Measurements from ENCODE around the gene TMC1.
A peak's percentile ranks its signal among the peaks of the same experiment; 100 is the strongest.
"Not testable (repeated sequence)": the region's sequence is repeated elsewhere in the genome, so short reads cannot be mapped to it uniquely, and the experiment has no call there.

TMC1 gene

DNA sequence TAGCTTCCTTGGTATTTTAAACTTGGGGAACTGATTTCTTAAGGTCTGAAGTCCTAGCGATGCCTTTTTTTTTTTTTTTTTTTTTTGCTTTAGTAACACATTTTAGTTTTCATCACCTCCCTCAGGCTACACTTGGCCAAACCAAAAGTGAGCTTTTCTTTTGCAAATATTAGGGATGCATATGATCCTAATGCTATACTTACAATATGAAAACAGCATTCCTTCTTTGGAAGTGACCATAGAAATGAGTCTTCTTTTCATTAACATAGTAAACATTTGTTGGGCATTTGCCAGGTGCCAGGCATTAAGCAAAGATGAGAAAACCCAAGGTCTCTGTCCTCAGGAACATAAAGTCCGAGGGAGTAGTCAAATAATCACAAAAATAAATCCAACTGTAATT lies 241.6 kb downstream of the TMC1 start:
- DNase-seq (ENCODE audit: low spot score) = no peak

DNA sequence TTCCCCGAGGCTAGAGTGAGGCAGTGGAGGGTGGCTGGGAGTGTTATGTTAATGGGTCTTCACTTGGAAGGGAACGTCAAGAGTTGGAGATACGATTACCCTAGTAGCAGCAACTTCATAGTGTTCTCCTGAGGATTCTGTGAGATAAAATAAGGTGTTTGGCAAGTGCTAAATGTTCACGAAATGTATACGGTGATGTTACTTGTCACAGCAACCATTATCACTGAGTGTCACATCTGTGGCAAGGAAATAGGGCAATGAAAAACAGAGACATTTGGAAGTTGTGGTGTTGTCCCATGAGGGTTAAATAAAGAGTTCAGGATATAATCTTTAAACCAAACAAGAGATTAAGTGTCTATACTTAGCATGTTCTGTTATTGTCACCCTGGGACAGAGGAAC lies 248.1 kb downstream of the TMC1 start:
- DNase-seq (ENCODE audit: low spot score) = no peak

GRCh38 chr9:72772661-72773060 lies 251.3 kb downstream of the TMC1 start:
- no peak for DNase-seq (ENCODE audit: low spot score)

DNA sequence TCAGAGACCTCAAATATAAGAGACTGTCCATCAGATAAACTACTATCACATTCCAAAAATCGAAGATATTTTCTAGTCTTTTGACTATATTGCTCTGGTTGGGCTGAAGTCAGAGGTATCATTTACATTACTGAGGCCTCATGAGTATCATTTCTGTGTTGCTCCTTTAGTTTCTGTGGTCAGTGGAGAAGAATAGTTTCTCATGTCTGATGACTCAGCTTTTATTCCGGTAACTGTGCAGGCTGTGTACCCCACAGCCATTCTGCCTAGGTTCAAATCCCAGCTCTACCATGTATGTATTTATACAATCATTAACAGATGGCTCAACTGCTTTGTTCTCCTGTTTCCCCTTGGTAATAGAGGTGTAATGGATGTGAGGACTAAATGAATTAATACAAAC lies 252.2 kb downstream of the TMC1 start:
- no peak for DNase-seq (ENCODE audit: low spot score)

- no peak for DNase-seq (ENCODE audit: low spot score)
Measured at GRCh38 chr9:72775570-72775969, 254.2 kb downstream of the TMC1 start.

DNA sequence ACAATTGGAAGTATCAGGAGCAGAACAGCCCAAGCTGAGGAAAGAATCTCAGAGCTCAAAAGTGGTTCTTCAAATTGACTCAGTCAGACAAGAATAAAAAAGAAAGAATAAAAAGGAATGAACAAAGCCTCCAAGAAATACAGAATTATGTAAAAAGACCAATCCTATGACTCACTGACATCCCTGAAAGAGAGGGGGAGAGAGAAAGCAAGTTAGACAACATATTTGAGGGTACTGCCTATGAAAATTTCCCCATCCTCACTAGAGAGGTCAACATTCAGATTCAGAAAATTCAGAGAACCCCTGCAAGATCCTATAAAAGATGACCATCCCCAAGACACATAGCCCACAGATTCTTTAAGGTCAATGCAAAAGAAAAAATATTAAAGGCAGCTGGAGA lies 258.2 kb downstream of the TMC1 start:
- DNase-seq (ENCODE audit: low spot score) = no peak

DNA sequence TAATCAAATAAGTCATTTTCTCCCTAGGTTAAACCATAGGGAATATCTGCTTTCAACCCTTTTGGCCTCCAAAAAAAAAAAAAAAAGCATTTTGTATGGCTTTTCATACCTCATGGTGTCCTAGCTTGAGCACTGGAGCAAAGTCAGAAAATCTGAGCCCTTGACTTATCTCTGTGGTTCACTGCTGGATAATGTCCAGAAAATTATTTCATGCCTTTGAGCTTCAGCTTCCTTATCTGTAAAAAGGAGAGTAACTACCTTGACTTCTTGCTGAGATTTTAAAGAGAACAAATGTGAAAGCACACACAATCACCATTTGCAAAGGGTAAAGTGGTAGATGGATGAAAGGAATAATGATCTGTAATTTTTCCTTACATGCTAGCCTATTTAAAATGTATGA lies 265.5 kb downstream of the TMC1 start:
- DNase-seq (ENCODE audit: low spot score) = no peak

DNA sequence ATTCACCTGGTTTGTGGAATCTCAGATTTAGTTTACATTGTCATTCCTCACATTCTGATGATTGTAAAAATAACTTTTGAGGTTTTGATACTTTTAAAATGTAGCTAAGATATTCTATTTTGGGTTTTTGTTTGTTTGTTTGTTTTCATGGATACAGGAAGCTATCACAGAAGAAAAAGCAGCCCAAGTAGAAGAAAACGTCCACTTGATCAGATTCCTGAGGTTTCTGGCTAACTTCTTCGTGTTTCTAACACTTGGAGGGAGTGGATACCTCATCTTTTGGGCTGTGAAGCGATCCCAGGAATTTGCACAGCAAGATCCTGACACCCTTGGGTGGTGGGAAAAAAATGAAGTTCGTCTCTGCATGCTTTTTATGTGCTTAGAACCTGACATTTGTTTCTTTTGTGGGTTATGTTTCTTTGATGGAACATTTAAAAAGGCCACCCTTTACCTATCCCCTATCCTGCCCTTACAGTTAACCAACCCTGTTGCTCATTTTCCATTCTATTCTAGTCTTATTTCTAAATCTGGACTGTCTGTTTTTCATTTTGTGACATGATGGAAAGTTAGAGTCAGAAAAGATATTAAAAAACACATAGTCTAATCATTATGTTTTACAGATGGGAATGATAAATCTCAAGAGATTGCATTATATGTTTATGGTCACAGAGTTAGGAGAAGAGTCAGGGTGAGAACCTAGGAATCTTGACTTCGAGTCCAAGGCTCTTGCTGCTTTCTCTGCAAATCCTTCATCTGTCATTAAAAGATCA lies 267.7 kb downstream of the TMC1 start:
- DNase-seq (ENCODE audit: low spot score) = no peak

DNA sequence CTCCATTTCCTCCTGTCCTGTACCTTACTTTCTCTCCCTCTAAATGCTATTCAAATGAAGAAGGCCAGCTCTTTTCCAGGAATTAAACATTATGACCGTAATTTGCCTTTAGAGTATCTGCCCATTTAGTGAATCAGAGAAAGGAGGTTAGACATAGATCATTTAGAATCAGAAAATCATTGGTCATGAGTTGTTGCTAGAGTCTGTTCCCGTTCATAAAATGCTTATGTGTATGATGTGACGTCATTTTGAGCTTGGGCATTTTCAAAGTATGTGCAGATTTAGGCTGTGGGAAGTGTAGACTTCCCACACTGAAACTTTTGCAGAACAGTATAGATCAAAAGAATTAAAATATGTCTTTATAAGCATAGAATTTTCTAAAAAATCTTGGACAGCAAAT lies 268.5 kb downstream of the TMC1 start:
- DNase-seq (ENCODE audit: low spot score) = no peak

DNA sequence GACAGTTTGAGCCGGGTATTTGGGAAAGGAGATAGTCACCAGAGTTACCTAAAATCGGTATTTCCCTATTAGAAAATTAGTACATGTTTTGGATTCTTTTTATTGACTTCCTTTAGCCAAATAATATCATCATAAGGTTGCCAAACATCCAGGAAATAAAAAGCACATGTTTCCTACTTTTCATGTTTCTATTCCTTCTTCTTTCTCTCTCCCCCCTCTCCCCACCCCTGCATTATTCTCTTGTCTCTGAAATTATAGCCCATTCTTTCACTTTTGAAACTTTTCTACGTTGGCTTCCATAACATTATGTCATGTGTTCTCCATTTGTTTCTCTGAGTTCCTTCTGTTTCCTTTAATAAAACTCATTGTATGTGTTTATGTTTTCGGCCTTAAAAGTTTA lies 269.6 kb downstream of the TMC1 start:
- no peak for DNase-seq (ENCODE audit: low spot score)

- DNase-seq (ENCODE audit: low spot score) = no peak
Measured at GRCh38 chr9:72791436-72791835, 270.0 kb downstream of the TMC1 start.

- no peak for DNase-seq (ENCODE audit: low spot score)
Measured at GRCh38 chr9:72794946-72795345, 273.5 kb downstream of the TMC1 start.

DNA sequence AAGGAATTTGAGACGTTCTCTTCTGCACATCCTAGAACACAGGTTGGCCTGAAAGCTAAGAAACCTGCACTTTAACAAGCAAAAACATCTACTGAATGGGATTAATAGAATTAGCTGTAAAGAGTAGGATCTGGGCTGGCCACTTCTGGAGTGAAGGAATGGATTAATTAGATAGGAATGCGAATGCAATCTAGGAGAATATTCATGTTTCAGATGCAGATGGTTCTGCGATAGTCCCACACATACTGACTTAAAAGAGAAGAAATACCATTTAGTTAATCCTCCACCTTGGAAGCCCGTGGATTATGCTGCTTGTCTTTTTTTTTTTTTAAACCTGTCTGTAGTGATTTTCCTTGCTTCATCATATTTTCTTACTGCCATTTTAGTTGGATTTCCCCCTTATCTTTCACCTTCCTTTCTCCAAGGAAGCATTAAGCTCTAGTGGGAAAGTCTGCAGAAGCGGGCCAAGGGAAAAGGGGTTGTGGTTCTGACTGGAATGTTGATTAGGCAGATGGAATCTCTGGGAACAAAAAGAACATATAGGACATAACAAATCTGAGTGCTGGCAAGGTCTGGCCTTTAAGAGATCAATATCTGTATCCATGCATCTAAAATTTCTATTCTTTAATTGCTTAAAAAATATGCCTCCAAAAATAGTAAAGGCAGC lies 279.1 kb downstream of the TMC1 start:
- no peak for DNase-seq (ENCODE audit: low spot score)

GRCh38 chr9:72805238-72805637 lies 283.8 kb downstream of the TMC1 start:
- DNase-seq (ENCODE audit: low spot score) = no peak

DNA sequence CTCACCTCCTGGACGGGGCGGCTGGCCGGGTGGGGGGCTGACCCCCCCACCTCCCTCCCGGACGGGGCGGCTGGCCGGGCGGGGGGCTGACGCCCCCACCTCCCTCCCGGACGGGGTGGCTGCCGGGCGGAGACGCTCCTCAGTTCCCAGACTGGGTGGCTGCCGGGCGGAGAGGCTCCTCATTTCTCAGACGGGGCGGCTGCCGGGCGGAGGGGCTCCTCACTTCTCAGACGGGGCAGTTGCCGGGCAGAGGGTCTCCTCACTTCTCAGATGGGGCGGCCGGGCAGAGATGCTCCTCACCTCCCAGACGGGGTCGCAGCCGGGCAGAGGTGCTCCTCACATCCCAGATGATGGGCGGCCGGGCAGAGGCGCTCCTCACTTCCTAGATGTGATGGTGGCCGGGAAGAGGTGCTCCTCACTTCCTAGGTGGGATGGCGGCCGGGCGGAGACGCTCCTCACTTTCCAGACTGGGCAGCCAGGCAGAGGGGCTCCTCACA lies 285.0 kb downstream of the TMC1 start:
- DNase-seq (ENCODE audit: low spot score) = not testable (repeated sequence)

- peak; percentile 16 for DNase-seq (ENCODE audit: low spot score)
Measured at GRCh38 chr9:72807765-72808445, 286.5 kb downstream of the TMC1 start.

- no peak for DNase-seq (ENCODE audit: low spot score)
Measured at GRCh38 chr9:72808446-72808768, 287.0 kb downstream of the TMC1 start.

GRCh38 chr9:72809586-72809985 lies 288.2 kb downstream of the TMC1 start:
- no peak for DNase-seq (ENCODE audit: low spot score)

GRCh38 chr9:72812559-72813111 lies 291.2 kb downstream of the TMC1 start:
- DNase-seq (ENCODE audit: low spot score) = no peak

DNA sequence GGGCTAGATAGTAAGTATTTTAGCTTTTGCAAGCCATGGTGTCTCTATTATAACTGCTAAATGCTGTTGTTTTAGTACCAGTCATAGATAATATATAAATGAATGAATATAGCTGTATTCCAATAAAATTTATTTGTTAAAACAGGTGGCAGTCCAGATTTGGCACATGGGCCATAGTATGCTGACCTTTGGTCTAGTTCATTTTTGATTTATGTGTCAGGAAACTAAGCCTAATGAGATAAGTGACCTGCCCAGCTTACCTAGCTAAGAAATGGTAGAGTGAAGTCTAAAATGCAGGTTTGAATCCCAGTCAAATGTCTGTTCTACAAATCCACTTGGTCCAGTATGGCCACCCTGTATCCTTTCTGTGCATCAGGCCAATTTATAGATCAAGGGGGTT lies 292.1 kb downstream of the TMC1 start:
- DNase-seq (ENCODE audit: low spot score) = no peak

DNA sequence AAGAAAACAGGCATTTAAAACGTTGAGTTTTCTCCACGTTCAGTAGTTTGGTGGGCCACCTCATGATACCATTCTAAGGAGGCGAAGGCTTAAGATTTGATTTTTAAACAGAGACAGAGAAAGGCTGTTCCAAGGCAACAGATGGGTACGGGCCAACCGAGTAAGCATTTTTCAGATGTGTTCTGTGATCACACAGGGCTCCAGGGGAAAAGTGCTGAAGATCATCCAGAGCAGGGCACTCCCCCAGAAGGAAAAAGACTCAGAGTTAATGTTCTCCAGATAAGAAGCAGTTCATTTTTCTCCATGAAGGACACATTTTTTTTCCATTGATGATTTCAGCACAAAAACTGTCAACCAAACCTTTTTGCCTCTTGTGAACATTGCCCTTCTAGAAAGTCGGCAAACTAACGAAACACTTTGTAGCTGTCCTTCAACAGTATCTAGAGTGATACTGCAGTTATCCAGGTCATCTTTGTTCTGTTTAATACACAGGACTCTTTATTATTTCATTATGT lies 292.7 kb downstream of the TMC1 start:
- DNase-seq (ENCODE audit: low spot score) = no peak

- DNase-seq (ENCODE audit: low spot score) = no peak
Measured at GRCh38 chr9:72816666-72817065, 295.3 kb downstream of the TMC1 start.

DNA sequence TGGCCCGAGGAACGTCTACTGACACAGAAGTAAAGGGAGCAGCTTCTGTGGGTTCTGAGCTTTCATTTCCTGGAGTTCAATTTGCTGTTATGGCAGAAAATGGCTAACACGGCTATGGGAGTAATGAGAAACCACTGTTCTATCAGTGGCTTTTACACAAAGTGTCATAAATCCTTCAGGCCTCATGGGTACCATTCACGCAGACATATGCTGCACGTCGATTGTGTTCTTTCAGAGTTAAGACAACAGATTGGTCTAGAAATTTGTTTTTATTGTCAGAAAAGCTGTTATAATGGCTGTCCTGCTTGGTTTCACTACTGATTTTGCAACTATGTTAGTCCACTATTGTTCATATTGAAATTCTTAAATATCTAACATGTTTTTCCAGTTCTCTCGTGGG lies 296.0 kb downstream of the TMC1 start:
- no peak for DNase-seq (ENCODE audit: low spot score)

Data from HuH-7.5 (cell line).